PC-3 (cell line): ENCODE data around the gene CTNND2. TPM values are rescaled to one million over a fixed set of nuclear protein-coding genes. Genes with fewer than 3 reads are reported as not detected.

ENCODE experiments used
- ATAC-seq: fragments of 200-7000 bp; cut with Tn5 transposase; 2 replicates; pipeline ENCODE4 v1.9.1; 2020; ENCODE audit warnings: mild to moderate bottlenecking, moderate library complexity
- BruUV-seq: library from RNA; stranded (reverse); fragments of 400-500 nt; replicated peaks from 2 replicates; lab custom pipeline; 2021; lab: Mats Ljungman, UMichigan
- CTCF ChIA-PET: fragments of 300-600 bp; sonication (Branson Sonifier 250); formaldehyde crosslinking; loops from one replicate; lab custom pipeline; 2022; ENCODE audit warnings: antibody characterized with exemption; lab: Charles Lee
- POLR2A ChIA-PET: fragments of 300-600 bp; sonication (Branson Sonifier 250); formaldehyde crosslinking; loops from one replicate; lab custom pipeline; 2022; ENCODE audit warnings: antibody characterized with exemption; ENCODE audit not compliant: unreplicated experiment; lab: Charles Lee
- DNase-seq: peaks from one replicate; pipeline ENCODE4 v3.0.0-alpha.2; 2015
- H2AFZ ChIP-seq: fragments of 300-600 bp; sonication (generic); 2 replicates; pipeline ENCODE4 v1.6.0; 2016; ENCODE audit warnings: antibody characterized with exemption, low read length
- H3F3A ChIP-seq: fragments of 300-600 bp; sonication (generic); one replicate; pipeline ENCODE4 v1.6.0; 2017; ENCODE audit warnings: antibody characterized with exemption, low read length, control low read depth, mild to moderate bottlenecking; ENCODE audit not compliant: unreplicated experiment
- H3K27ac ChIP-seq: fragments of 300-600 bp; sonication (generic); 2 replicates; pipeline ENCODE4 v1.5.1; 2016; ENCODE audit warnings: mild to moderate bottlenecking, low read length
- H3K27me3 ChIP-seq: fragments of 300-600 bp; sonication (generic); 2 replicates; pipeline ENCODE4 v1.6.1; 2016; ENCODE audit warnings: low read length, mixed read lengths
- H3K36me3 ChIP-seq: fragments of 300-600 bp; sonication (generic); 2 replicates; pipeline ENCODE4 v1.6.1; 2016; ENCODE audit warnings: low read depth, mixed run types, low read length, mixed read lengths
- H3K4me1 ChIP-seq: fragments of 300-600 bp; sonication (generic); 2 replicates; pipeline ENCODE4 v1.5.1; 2016; ENCODE audit warnings: low read length; ENCODE audit not compliant: insufficient read depth
- H3K4me2 ChIP-seq: fragments of 300-600 bp; sonication (generic); 2 replicates; pipeline ENCODE4 v1.6.0; 2016; ENCODE audit warnings: low read length
- H3K4me3 ChIP-seq: fragments of 300-600 bp; sonication (generic); 2 replicates; pipeline ENCODE4 v1.5.1; 2016; ENCODE audit warnings: mild to moderate bottlenecking, low read length, mixed read lengths
- H3K79me2 ChIP-seq: fragments of 300-600 bp; sonication (generic); 2 replicates; pipeline ENCODE4 v1.6.1; 2017; ENCODE audit warnings: low read length, mixed read lengths
- H3K9ac ChIP-seq: fragments of 300-600 bp; sonication (generic); 2 replicates; pipeline ENCODE4 v1.6.0; 2016; ENCODE audit warnings: mild to moderate bottlenecking, low read length
- H3K9me2 ChIP-seq: fragments of 300-600 bp; sonication (generic); replicated peaks from 2 replicates; pipeline ENCODE4 v1.6.1; 2016; ENCODE audit warnings: mixed run types, low read length, mixed read lengths
- H3K9me3 ChIP-seq: fragments of 300-600 bp; sonication (generic); 2 replicates; pipeline ENCODE4 v1.6.1; 2016; ENCODE audit warnings: low read length, mixed read lengths
- H4K20me1 ChIP-seq: fragments of 300-600 bp; sonication (generic); 2 replicates; pipeline ENCODE4 v1.6.1; 2016; ENCODE audit warnings: low read length, mixed read lengths
- EZH2 ChIP-seq: fragments of 300-600 bp; sonication (generic); IDR thresholded peaks from one replicate; pipeline ENCODE4 v1.6.1; 2017; ENCODE audit warnings: antibody characterized with exemption, mild to moderate bottlenecking, low read length; ENCODE audit not compliant: unreplicated experiment
- EZH2phosphoT487 ChIP-seq: fragments of 300-600 bp; sonication (generic); IDR thresholded peaks from 2 replicates; pipeline ENCODE4 v1.6.1; 2018; ENCODE audit warnings: mild to moderate bottlenecking, antibody characterized with exemption, low read length, borderline replicate concordance
- intact Hi-C: fragments of 100-400 bp; cut with micrococcal nuclease; formaldehyde crosslinking; loops from 2 replicates; pipeline ENCODE4 v1.9.0; 2023
- total RNA-seq: library from RNA; depleted of rRNA; stranded (reverse); fragments of >200 nt; gene quantifications from 2 replicates; pipeline ENCODE4 v1.2.3, GENCODE V29; 2014
- TF ChIP-seq, protein P1 (sequence below): fragments of 300-600 bp; sonication (generic); conservative IDR thresholded peaks from 2 replicates; pipeline ENCODE4 v1.5.1; 2017; ENCODE audit warnings: antibody characterized with exemption, low read depth, mild to moderate bottlenecking, low read length

CTNND2 gene
- total RNA-seq, 1 experiment from 2014 or later, result 1.8 TPM

DNA sequence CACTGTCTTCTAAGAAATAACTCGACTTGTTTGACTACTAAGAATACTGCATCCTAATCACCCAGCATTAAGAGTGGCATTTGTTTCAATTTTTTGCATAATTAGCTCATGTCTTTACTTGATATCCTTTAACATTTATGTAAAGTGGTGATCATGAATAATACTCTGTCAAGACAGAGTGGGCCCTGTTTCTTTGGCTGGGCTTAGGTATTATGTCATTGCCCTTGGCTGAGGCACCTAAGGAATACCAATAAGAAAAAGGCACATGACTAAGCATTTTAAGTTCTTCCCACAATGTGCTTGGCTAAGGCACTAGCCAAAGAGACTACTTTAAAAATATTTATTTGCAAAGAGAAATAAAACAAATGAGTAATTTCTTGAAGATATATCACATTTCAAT lies 308.1 kb downstream of the CTNND2 start:
- Histone ChIP-seq H3K4me3 (no peak overlapping the region), H3K27me3 (no peaks in the 10 kb centered on the region), H2AFZ (no peak overlapping the region), H3K27ac (no peak overlapping the region), H4K20me1 (no peaks in the 10 kb centered on the region), H3K9ac (no peak overlapping the region), H3K79me2 (no peaks in the 10 kb centered on the region), H3K9me3 (no peaks in the 10 kb centered on the region), H3K9me2 (no peaks in the 10 kb centered on the region), H3K4me1 (0 out of 2 replicates have a peak, but pooled peaks cover 4% of the 10 kb centered on the region), H3K36me3 (no peaks in the 10 kb centered on the region), H3K4me2 (no peak overlapping the region), H3F3A (no peaks in the 10 kb centered on the region)
- POLR2A ChIA-PET, result no interaction called here
- intact Hi-C loops, result no loop called here
- CTCF ChIA-PET, result no interaction called here
- TF ChIP-seq, protein P1, sequence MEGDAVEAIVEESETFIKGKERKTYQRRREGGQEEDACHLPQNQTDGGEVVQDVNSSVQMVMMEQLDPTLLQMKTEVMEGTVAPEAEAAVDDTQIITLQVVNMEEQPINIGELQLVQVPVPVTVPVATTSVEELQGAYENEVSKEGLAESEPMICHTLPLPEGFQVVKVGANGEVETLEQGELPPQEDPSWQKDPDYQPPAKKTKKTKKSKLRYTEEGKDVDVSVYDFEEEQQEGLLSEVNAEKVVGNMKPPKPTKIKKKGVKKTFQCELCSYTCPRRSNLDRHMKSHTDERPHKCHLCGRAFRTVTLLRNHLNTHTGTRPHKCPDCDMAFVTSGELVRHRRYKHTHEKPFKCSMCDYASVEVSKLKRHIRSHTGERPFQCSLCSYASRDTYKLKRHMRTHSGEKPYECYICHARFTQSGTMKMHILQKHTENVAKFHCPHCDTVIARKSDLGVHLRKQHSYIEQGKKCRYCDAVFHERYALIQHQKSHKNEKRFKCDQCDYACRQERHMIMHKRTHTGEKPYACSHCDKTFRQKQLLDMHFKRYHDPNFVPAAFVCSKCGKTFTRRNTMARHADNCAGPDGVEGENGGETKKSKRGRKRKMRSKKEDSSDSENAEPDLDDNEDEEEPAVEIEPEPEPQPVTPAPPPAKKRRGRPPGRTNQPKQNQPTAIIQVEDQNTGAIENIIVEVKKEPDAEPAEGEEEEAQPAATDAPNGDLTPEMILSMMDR, result no peak
- no peak for TF ChIP-seq EZH2
- no TSS peak for BruUV-seq
- DNase-seq, result peak; percentile 14
- peak; percentile 51; the same call in 1 of the 2 replicates for ATAC-seq

DNA sequence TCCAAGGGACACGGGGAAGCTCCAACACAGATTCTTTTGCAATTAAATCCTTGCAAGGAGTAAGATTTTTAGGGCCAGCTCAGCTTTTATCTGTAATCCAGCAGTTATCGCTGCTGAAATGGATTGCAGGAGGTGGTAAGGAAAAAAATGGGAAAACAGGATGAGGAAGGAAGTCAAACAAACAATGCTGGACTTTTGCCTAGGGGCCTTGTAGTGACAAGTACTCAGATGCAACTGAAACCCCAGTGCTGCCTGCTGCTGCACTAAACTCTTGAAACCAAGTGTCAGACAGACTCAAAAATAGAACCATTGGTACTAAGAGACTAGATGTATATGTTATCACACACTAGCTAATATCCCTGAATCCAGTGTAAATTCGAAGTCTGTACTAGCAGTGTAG lies 309.2 kb downstream of the CTNND2 start:
- no TSS peak for BruUV-seq
- no peak for ATAC-seq

DNA sequence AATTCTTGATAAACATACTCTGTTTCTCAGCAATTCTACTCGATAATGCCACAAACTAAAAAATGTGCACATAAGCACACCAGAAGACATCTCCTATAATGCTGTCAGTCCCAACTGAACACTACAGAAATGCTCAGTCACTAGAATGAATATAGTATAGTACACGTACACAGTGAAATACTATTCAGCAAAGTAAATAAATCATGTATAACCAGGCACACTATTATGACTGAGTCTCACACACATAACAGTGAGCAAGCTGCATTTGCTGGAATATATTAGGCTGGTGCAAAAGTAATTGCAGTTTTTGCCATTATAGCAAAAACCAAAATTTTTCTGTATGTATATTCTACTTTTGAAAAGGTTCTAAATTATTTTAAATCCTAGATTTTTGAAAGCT lies 310.2 kb downstream of the CTNND2 start:
- intact Hi-C loops, result no loop called here
- no peak overlapping the region for H3K4me2 ChIP-seq
- ChIA-PET POLR2A (no interaction called here), CTCF (no interaction called here)
- H4K20me1 ChIP-seq, result no peaks in the 10 kb centered on the region
- 0 out of 2 replicates have a peak, but pooled peaks cover 4% of the 10 kb centered on the region for H3K4me1 ChIP-seq
- 0 out of 2 replicates have a peak, but pooled peaks cover 3% of the 10 kb centered on the region for H3K27me3 ChIP-seq
- DNase-seq (no peak), ATAC-seq (no peak)
- no peaks in the 10 kb centered on the region for H3K9me3 ChIP-seq
- H3K36me3 ChIP-seq, result no peaks in the 10 kb centered on the region
- no peaks in the 10 kb centered on the region for H3K79me2 ChIP-seq
- no peaks in the 10 kb centered on the region for H3F3A ChIP-seq
- TF ChIP-seq EZH2, result no peak
- no peak for TF ChIP-seq EZH2phosphoT487
- TF ChIP-seq, protein P1, result no peak
- H2AFZ ChIP-seq, result no peak overlapping the region
- BruUV-seq, result no TSS peak
- no peak overlapping the region for H3K4me3 ChIP-seq
- H3K9ac ChIP-seq, result no peak overlapping the region
- H3K9me2 ChIP-seq, result no peaks in the 10 kb centered on the region
- no peak overlapping the region for H3K27ac ChIP-seq

More for the DNA sequence above, 309.2 kb downstream of the CTNND2 start:
- ChIA-PET CTCF (no interaction called here), POLR2A (no interaction called here)
- H4K20me1 ChIP-seq, result no peaks in the 10 kb centered on the region
- H3K27ac ChIP-seq, result no peak overlapping the region
- H3F3A ChIP-seq, result no peaks in the 10 kb centered on the region
- H3K9me3 ChIP-seq, result no peaks in the 10 kb centered on the region
- H3K79me2 ChIP-seq, result no peaks in the 10 kb centered on the region
- intact Hi-C loops, result no loop called here
- H2AFZ ChIP-seq, result no peak overlapping the region
- no peaks in the 10 kb centered on the region for H3K36me3 ChIP-seq
- no peak overlapping the region for H3K9ac ChIP-seq
- no peaks in the 10 kb centered on the region for H3K27me3 ChIP-seq
- no peak overlapping the region for H3K4me3 ChIP-seq
- no peak overlapping the region for H3K4me2 ChIP-seq
- TF ChIP-seq EZH2phosphoT487 (no peak), EZH2 (no peak)
- TF ChIP-seq, protein P1, result no peak
- 0 out of 2 replicates have a peak, but pooled peaks cover 4% of the 10 kb centered on the region for H3K4me1 ChIP-seq
- no peak for DNase-seq
- no peaks in the 10 kb centered on the region for H3K9me2 ChIP-seq
